Mucosa of descending colon (tissue), 3 donors: ENCODE results near the gene CLDN6. TPM values are rescaled to one million over a fixed set of nuclear protein-coding genes. Genes with fewer than 3 reads are reported as not detected.

Experiments used
- ATAC-seq: fragments of 200-7000 bp; cut with Tn5 transposase; one replicate; pipeline ENCODE4 v1.9.1; 2020; ENCODE audit warnings: mild to moderate bottlenecking, moderate library complexity
- DNase-seq, 3 donors: peaks; one replicate each; pipeline ENCODE4 v3.0.0-alpha.2; 2020
- H3K36me3 ChIP-seq: fragments of 200-600 bp; one replicate; pipeline ENCODE4 v1.8.0; 2021; ENCODE audit warnings: low read depth, mild to moderate bottlenecking
- H3K4me1 ChIP-seq: fragments of 200-600 bp; one replicate; pipeline ENCODE4 v1.8.0; 2021; ENCODE audit warnings: low read depth, mild to moderate bottlenecking
- H3K4me3 ChIP-seq: fragments of 200-600 bp; one replicate; pipeline ENCODE4 v1.8.0; 2021; ENCODE audit warnings: mild to moderate bottlenecking
- H3K9me3 ChIP-seq: fragments of 200-600 bp; one replicate; pipeline ENCODE4 v1.8.0; 2021; ENCODE audit warnings: mild to moderate bottlenecking
- intact Hi-C, 2 donors: fragments of 100-400 bp; cut with DNase I in 1 of 2; cut with micrococcal nuclease in 1 of 2; formaldehyde crosslinking; loops; one replicate each; pipeline versions ENCODE4 v1.11.0 to v1.11.1; 2022; cut with DNase I, micrococcal nuclease
- total RNA-seq, 3 donors: library from RNA; stranded (reverse); fragmentation: NEBNext Ultra II Directional in 2 of 3; extraction: Animal tissue kit (Norgen Biotek cat#: 25700) in 2 of 3; gene quantifications; one replicate each; pipeline versions ENCODE4 v1.2.1 to v1.2.4, GENCODE V29; 2021 to 2023
- TF ChIP-seq, protein P1 (sequence below): fragments of 200-600 bp; IDR thresholded peaks from one replicate; pipeline ENCODE4 v1.8.0; 2022; ENCODE audit warnings: antibody characterized with exemption, mild to moderate bottlenecking
- donor health status: DM: no; HTN: no; CAD: no; lungs with moderate emphysema.
- donor health status: DM: no; HTN: no; CAD: no.
- donor health status: DM: no; HTN: yes; CAD: no.

Gene CLDN6
- total RNA-seq, 3 donors from 2014 or later = not detected

DNA sequence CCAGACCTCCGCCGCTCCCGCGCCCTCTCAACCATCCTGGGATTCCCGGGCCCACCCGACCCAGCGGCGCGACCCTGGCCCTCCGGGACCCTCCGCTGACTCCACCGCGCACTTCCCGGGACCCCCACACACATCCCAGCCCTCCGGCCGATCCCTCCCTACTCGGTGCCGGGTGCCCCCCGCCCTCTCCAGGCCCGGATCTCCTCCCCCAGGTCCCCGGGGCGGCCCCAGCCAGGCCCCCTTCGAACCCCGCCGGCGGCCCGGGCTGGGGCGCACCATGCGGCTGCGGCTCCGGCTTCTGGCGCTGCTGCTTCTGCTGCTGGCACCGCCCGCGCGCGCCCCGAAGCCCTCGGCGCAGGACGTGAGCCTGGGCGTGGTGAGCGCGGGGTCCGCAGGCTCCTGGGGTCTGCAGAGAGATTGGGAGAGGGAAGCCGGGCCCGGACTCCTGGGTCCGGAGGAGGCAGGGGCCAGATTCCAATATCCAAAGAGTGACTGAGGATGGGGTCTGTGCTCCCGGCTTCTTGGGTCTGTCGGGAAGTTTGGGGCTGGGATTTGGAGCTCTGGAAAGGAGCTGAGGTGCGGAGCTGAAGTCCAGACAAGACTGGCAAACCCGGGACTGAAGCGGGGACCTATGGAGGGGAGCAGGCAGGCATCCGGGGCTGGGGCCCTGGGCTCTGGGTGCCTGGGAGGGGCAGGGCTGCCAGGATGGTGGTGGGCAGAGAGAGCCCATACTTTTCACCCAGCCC, 28.8 kb upstream of the CLDN6 start:
- Histone ChIP-seq H3K4me3 (no peak overlapping the region), H3K9me3 (no peaks in the 10 kb centered on the region), H3K4me1 (peaks cover 19% of the 10 kb centered on the region), H3K36me3 (no peaks in the 10 kb centered on the region)
- ATAC-seq = peak; percentile 35
- intact Hi-C loops = no loop called here
- TF ChIP-seq, protein P1, sequence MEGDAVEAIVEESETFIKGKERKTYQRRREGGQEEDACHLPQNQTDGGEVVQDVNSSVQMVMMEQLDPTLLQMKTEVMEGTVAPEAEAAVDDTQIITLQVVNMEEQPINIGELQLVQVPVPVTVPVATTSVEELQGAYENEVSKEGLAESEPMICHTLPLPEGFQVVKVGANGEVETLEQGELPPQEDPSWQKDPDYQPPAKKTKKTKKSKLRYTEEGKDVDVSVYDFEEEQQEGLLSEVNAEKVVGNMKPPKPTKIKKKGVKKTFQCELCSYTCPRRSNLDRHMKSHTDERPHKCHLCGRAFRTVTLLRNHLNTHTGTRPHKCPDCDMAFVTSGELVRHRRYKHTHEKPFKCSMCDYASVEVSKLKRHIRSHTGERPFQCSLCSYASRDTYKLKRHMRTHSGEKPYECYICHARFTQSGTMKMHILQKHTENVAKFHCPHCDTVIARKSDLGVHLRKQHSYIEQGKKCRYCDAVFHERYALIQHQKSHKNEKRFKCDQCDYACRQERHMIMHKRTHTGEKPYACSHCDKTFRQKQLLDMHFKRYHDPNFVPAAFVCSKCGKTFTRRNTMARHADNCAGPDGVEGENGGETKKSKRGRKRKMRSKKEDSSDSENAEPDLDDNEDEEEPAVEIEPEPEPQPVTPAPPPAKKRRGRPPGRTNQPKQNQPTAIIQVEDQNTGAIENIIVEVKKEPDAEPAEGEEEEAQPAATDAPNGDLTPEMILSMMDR = no peak
- no peak for DNase-seq

GRCh38 chr16:3045758-3046640, 28.0 kb upstream of the CLDN6 start, which contains the start of gene MMP25:
Gene MMP25 (plus strand): TSS chr16:3046561. CDS start chr16:3046918, 357 bp downstream.
- DNase-seq = no peak
- intact Hi-C loops = no loop called here
- H3K9me3 ChIP-seq = no peaks in the 10 kb centered on the region

GRCh38 chr16:3044708-3045107, 26.7 kb upstream of the CLDN6 start:
- ATAC-seq (no peak), DNase-seq (no peak)
- H3K4me3 ChIP-seq = no peak overlapping the region
- TF ChIP-seq, protein P1 = no peak
- H3K9me3 ChIP-seq = no peaks in the 10 kb centered on the region
- intact Hi-C loops = no loop called here
- peaks cover 19% of the 10 kb centered on the region for H3K4me1 ChIP-seq
- no peaks in the 10 kb centered on the region for H3K36me3 ChIP-seq

More at GRCh38 chr16:3045758-3046640, 28.0 kb upstream of the CLDN6 start, which contains the start of gene MMP25:
- Histone ChIP-seq H3K4me3 (no peak within 1 kb of the TSS), H3K4me1 (peaks cover 19% of the 10 kb centered on the region), H3K36me3 (no peaks in the 10 kb centered on the region)
- peak; percentile 64 for ATAC-seq
- TF ChIP-seq, protein P1 = no peak

DNA sequence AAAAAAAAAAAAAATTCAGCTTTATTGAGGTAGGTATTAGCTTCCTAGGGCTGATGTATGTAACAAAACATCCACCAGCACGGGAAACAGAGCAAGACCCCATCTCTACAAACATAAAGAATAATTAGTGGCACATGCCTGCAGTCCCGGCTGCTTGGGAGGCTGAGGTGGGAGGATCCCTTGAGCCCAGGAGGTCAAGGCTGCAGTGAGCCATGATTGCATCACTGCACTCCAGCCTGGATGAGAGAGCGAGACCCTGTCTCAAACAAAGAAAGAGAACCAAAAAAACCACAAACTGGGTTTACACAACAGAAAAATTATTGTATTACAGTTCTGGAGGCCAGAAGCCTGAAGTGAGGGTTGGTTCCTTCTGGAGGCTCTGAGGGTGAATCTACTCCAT, 24.4 kb upstream of the CLDN6 start:
- Histone ChIP-seq H3K9me3 (no peaks in the 10 kb centered on the region), H3K4me3 (no peak overlapping the region)
- TF ChIP-seq, protein P1 = no peak

DNA sequence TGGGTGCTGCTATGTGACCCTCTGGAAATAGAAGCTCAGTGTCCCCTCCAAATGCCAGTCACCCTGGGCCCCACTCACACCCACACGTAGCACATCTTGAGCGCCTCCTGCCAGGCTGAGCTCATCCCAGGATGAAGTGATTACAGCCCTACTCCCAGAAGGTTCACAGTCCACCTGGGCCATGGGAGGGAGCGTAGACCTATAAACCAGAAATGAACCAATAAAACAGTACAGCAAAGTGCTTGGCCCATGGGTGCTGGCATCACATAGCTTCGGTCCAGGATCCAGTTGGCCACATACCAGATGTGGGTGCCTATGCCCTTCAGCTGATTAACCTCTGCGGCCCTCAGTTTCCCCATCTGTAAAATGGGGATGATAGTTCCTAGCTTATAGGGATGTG, 20.9 kb upstream of the CLDN6 start:
- intact Hi-C loops = no loop called here
- Histone ChIP-seq H3K36me3 (no peaks in the 10 kb centered on the region), H3K4me3 (no peak overlapping the region), H3K4me1 (peaks cover 21% of the 10 kb centered on the region), H3K9me3 (no peaks in the 10 kb centered on the region)
- peak; percentile 75 to 81 (median 78) for DNase-seq
- TF ChIP-seq, protein P1 = no peak
- peak; percentile 81 for ATAC-seq

More for the DNA sequence above, 24.4 kb upstream of the CLDN6 start:
- no peak for DNase-seq
- peaks cover 26% of the 10 kb centered on the region for H3K4me1 ChIP-seq
- intact Hi-C loops = no loop called here
- ATAC-seq = no peak
- H3K36me3 ChIP-seq = no peaks in the 10 kb centered on the region
